H9 (cell line): ENCODE measurements around the gene CHID1. TPM values are rescaled to one million over a fixed set of nuclear protein-coding genes. Genes with fewer than 3 reads are reported as not detected.

Experiments used
- DNase-seq: peaks from one replicate; pipeline ENCODE4 v3.0.0-alpha.2; 2017
- H2AFZ ChIP-seq: one replicate; pipeline ENCODE4 v1.6.1; 2013; ENCODE audit warnings: mild to moderate bottlenecking, low read length, control low read depth, moderate library complexity
- H2AK5ac ChIP-seq: 2 replicates; pipeline ENCODE4 v1.6.1; 2013; ENCODE audit warnings: low read length, control low read depth, mixed read lengths; ENCODE audit not compliant: insufficient read length
- H2BK120ac ChIP-seq: one replicate; pipeline ENCODE4 v1.6.1; 2013; ENCODE audit warnings: low read depth, mild to moderate bottlenecking, low read length, control low read depth, inconsistent platforms; ENCODE audit not compliant: poor library complexity, severe bottlenecking
- H2BK12ac ChIP-seq: 2 replicates; pipeline ENCODE4 v1.6.1; 2013; ENCODE audit warnings: low read length, control low read depth, mixed read lengths, low read depth; ENCODE audit not compliant: insufficient read length
- H2BK15ac ChIP-seq: 2 replicates; pipeline ENCODE4 v1.6.1; 2013; ENCODE audit warnings: low read depth, low read length, control low read depth
- H2BK20ac ChIP-seq: one replicate; pipeline ENCODE4 v1.6.1; 2013; ENCODE audit warnings: low read depth, mild to moderate bottlenecking, low read length, control low read depth, inconsistent platforms; ENCODE audit not compliant: poor library complexity, severe bottlenecking
- H2BK5ac ChIP-seq: 2 replicates; pipeline ENCODE4 v1.6.1; 2013; ENCODE audit warnings: low read length, control low read depth, mixed read lengths; ENCODE audit not compliant: insufficient read length
- H3K14ac ChIP-seq: 2 replicates; pipeline ENCODE4 v1.6.1; 2013; ENCODE audit warnings: low read length, control low read depth; ENCODE audit not compliant: insufficient read depth
- H3K18ac ChIP-seq: 2 replicates; pipeline ENCODE4 v1.6.1; 2013; ENCODE audit warnings: low read depth, mild to moderate bottlenecking, mixed read lengths, low read length, control low read depth; ENCODE audit not compliant: insufficient read length
- H3K23ac ChIP-seq: 2 replicates; pipeline ENCODE4 v1.6.1; 2013; ENCODE audit warnings: low read length, control low read depth, mixed read lengths, low read depth; ENCODE audit not compliant: insufficient read length
- H3K23me2 ChIP-seq: 2 replicates; pipeline ENCODE4 v1.6.1; 2013; ENCODE audit warnings: low read depth, mild to moderate bottlenecking, mixed read lengths, low read length, control low read depth; ENCODE audit not compliant: insufficient read length, poor library complexity, severe bottlenecking
- H3K27ac ChIP-seq: 2 replicates; pipeline ENCODE4 v1.5.1; 2013; ENCODE audit warnings: low read length, control low read depth, mixed read lengths, low read depth; ENCODE audit not compliant: insufficient read length
- H3K27me3 ChIP-seq: 2 replicates; pipeline ENCODE4 v1.6.1; 2013; ENCODE audit warnings: low read length, control low read depth, inconsistent platforms; ENCODE audit not compliant: insufficient read depth
- H3K4ac ChIP-seq: 2 replicates; pipeline ENCODE4 v1.6.1; 2013; ENCODE audit warnings: low read depth, mild to moderate bottlenecking, control low read depth, inconsistent platforms, low read length, moderate library complexity
- H3K4me1 ChIP-seq: 2 replicates; pipeline ENCODE4 v1.6.1; 2013; ENCODE audit warnings: low read length, control low read depth, inconsistent platforms; ENCODE audit not compliant: insufficient read depth
- H3K4me2 ChIP-seq: 2 replicates; pipeline ENCODE4 v1.6.1; 2013; ENCODE audit warnings: low read length, control low read depth, mixed read lengths; ENCODE audit not compliant: insufficient read length, insufficient read depth
- H3K56ac ChIP-seq: 2 replicates; pipeline ENCODE4 v1.6.1; 2013; ENCODE audit warnings: low read depth, mild to moderate bottlenecking, mixed read lengths, low read length, control low read depth; ENCODE audit not compliant: insufficient read length
- H3K79me1 ChIP-seq: 2 replicates; pipeline ENCODE4 v1.6.1; 2013; ENCODE audit warnings: low read depth, mild to moderate bottlenecking, moderate library complexity, low read length, control low read depth, inconsistent platforms; ENCODE audit not compliant: insufficient read depth, poor library complexity, severe bottlenecking
- H3K79me2 ChIP-seq: 2 replicates; pipeline ENCODE4 v1.6.1; 2013; ENCODE audit warnings: low read length, control low read depth, inconsistent platforms; ENCODE audit not compliant: insufficient read depth
- H3K9ac ChIP-seq: 2 replicates; pipeline ENCODE4 v1.6.1; 2013; ENCODE audit warnings: low read length, control low read depth, mixed read lengths; ENCODE audit not compliant: insufficient read length; ENCODE audit errors: extremely low read depth
- H3K9me3 ChIP-seq: one replicate; pipeline ENCODE4 v1.6.1; 2013; ENCODE audit warnings: low read depth, low read length, inconsistent platforms; ENCODE audit not compliant: control insufficient read depth
- H3T11ph ChIP-seq: one replicate; pipeline ENCODE4 v1.6.1; 2013; ENCODE audit warnings: mild to moderate bottlenecking, low read length, control low read depth, inconsistent platforms
- H4K20me1 ChIP-seq: one replicate; pipeline ENCODE4 v1.6.1; 2013; ENCODE audit not compliant: control insufficient read depth, insufficient read length, insufficient read depth
- H4K5ac ChIP-seq: 2 replicates; pipeline ENCODE4 v1.6.1; 2013; ENCODE audit warnings: low read depth, mild to moderate bottlenecking, mixed read lengths, low read length, control low read depth; ENCODE audit not compliant: insufficient read length
- H4K8ac ChIP-seq: replicated peaks from 2 replicates; pipeline ENCODE4 v1.6.1; 2013; ENCODE audit warnings: low read length, control low read depth, mixed read lengths, low read depth; ENCODE audit not compliant: insufficient read length
- H4K91ac ChIP-seq: 2 replicates; pipeline ENCODE4 v1.6.1; 2013; ENCODE audit warnings: low read depth, mild to moderate bottlenecking, moderate library complexity, mixed read lengths, low read length, control low read depth; ENCODE audit not compliant: insufficient read length
- H3K27ac Mint-ChIP-seq, 3 experiments: 2 replicates in 2 of 3; 3 replicates in 1 of 3; pipeline ENCODE4 v1.8.0; 2020 to 2021; ENCODE audit warnings: mixed read lengths in 3 of 3, mild to moderate bottlenecking in 1 of 3, moderate library complexity in 1 of 3
- H3K27me3 Mint-ChIP-seq: 2 replicates; pipeline ENCODE4 v1.8.0; 2021; ENCODE audit warnings: low read depth, mild to moderate bottlenecking, moderate library complexity, mixed read lengths
- H3K36me3 Mint-ChIP-seq, 3 experiments: 2 replicates in 2 of 3; 3 replicates in 1 of 3; pipeline ENCODE4 v1.8.0; 2020 to 2021; ENCODE audit warnings: low read depth in 3 of 3, mixed read lengths in 3 of 3; ENCODE audit not compliant: insufficient read depth in 1 of 3
- H3K4me1 Mint-ChIP-seq, 2 experiments: 2 replicates each; pipeline ENCODE4 v1.8.0; 2020; ENCODE audit warnings: mixed read lengths in 2 of 2
- H3K4me3 Mint-ChIP-seq, 2 experiments: 2 replicates in 1 of 2; 3 replicates in 1 of 2; pipeline ENCODE4 v1.8.0; 2020 to 2021; ENCODE audit warnings: mild to moderate bottlenecking in 2 of 2, mixed read lengths in 2 of 2, moderate library complexity in 1 of 2
- H3K9me3 Mint-ChIP-seq, 2 experiments: 2 replicates in 1 of 2; 3 replicates in 1 of 2; pipeline ENCODE4 v1.8.0; 2020; ENCODE audit warnings: mild to moderate bottlenecking in 2 of 2, mixed read lengths in 2 of 2, moderate library complexity in 1 of 2
- WGBS: extraction: QIAGEN DNeasy Blood & Tissue Kit; methylation state at CpG from one replicate; pipeline ENCODE4 v1.1.7; 2013; ENCODE audit warnings: missing lambda C conversion rate, low lambda C conversion rate, mixed read lengths; ENCODE audit not compliant: insufficient read length; ENCODE audit errors: extremely low coverage; 5-methylcytosine and 5-hydroxymethylcytosine counted together
- total RNA-seq: library from RNA; stranded (reverse); gene quantifications from 2 replicates; pipeline ENCODE4 v1.2.1, GENCODE V29; 2021
- TF ChIP-seq, protein P1 (sequence below): fragments of 200-600 bp; sonication (generic); conservative IDR thresholded peaks from 3 replicates; pipeline ENCODE4 v1.8.0; 2021; ENCODE audit warnings: antibody characterized with exemption, mild to moderate bottlenecking

CHID1 gene
- total RNA-seq, 1 experiment from 2014 or later = 89.4 TPM

- Histone ChIP-seq H2BK5ac (no peak overlapping the region), H2AFZ (no peak overlapping the region), H3K4ac (no peak overlapping the region), H2AK5ac (no peak overlapping the region), H2BK20ac (no peak overlapping the region), H3K4me1 (peaks cover 2% of the 10 kb centered on the region; the same call in 1 of the 2 replicates), H3K9ac (no peak overlapping the region), H3K18ac (peak overlapping the region; percentile 18), H4K8ac (no peak overlapping the region), H3K4me2 (peak overlapping the region; percentile 75), H2BK120ac (no peak overlapping the region), H4K20me1 (peaks cover 6% of the 10 kb centered on the region), H3K27ac (no peak overlapping the region), H4K5ac (no peak overlapping the region), H2BK15ac (no peak overlapping the region), H3K9me3 (no peaks in the 10 kb centered on the region), H3T11ph (no peak overlapping the region), H3K23me2 (peaks cover 12% of the 10 kb centered on the region), H3K27me3 (no peaks in the 10 kb centered on the region; the same call in 1 of the 2 replicates), H2BK12ac (no peak overlapping the region), H3K56ac (no peak overlapping the region), H3K79me1 (peaks cover 2% of the 10 kb centered on the region), H3K23ac (no peak overlapping the region), H4K91ac (no peak overlapping the region), H3K79me2 (no peaks in the 10 kb centered on the region; the same call in 1 of the 2 replicates), H3K14ac (no peak overlapping the region)
- DNase-seq = peak; percentile 96
- WGBS = no CpG with 5 or more reads among the region's 25 CpGs
- TF ChIP-seq, protein P1, sequence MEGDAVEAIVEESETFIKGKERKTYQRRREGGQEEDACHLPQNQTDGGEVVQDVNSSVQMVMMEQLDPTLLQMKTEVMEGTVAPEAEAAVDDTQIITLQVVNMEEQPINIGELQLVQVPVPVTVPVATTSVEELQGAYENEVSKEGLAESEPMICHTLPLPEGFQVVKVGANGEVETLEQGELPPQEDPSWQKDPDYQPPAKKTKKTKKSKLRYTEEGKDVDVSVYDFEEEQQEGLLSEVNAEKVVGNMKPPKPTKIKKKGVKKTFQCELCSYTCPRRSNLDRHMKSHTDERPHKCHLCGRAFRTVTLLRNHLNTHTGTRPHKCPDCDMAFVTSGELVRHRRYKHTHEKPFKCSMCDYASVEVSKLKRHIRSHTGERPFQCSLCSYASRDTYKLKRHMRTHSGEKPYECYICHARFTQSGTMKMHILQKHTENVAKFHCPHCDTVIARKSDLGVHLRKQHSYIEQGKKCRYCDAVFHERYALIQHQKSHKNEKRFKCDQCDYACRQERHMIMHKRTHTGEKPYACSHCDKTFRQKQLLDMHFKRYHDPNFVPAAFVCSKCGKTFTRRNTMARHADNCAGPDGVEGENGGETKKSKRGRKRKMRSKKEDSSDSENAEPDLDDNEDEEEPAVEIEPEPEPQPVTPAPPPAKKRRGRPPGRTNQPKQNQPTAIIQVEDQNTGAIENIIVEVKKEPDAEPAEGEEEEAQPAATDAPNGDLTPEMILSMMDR = no peak; the same call in 1 of the 3 replicates
- Mint-ChIP-seq H3K27ac (peak overlapping the region in 2 of 3 experiments; percentile 70 to 95; a peak in 3 of 7 replicates), H3K4me3 (peak overlapping the region; percentile 84 to 87), H3K36me3 (peaks cover 2 to 22% (median 22%) of the 10 kb centered on the region in 3 experiments; a peak in 6 of 7 replicates), H3K4me1 (peaks cover 17 to 36% of the 10 kb centered on the region in 2 experiments), H3K27me3 (peaks cover 7% of the 10 kb centered on the region), H3K9me3 (no peaks in the 10 kb centered on the region)
Observed at GRCh38 chr11:843818-844692, 66.6 kb downstream of the CHID1 start.
